GM12878 (cell line): ENCODE measurements around the gene SP100. TPM values are rescaled to one million over a fixed set of nuclear protein-coding genes. Genes with fewer than 3 reads are reported as not detected.

ENCODE experiments used
- BACH1 ChIP-seq: fragments of 450-650 bp; IDR thresholded peaks from 2 replicates; pipeline ENCODE4 v1.6.1; 2017; ENCODE audit warnings: mild to moderate bottlenecking, borderline replicate concordance
- ESRRA ChIP-seq: IDR thresholded peaks from 2 replicates; pipeline ENCODE4 v1.6.1; 2012; ENCODE audit warnings: mild to moderate bottlenecking, low read length, improper control_type of control experiment
- JUNB ChIP-seq: IDR thresholded peaks from 2 replicates; pipeline ENCODE4 v1.6.1; 2016; ENCODE audit warnings: antibody characterized with exemption, mild to moderate bottlenecking
- MAX ChIP-seq: IDR thresholded peaks from 2 replicates; pipeline ENCODE4 v1.6.1; 2012; ENCODE audit warnings: low read depth, low read length, improper control_type of control experiment
- PML ChIP-seq: IDR thresholded peaks from 2 replicates; pipeline ENCODE4 v1.6.1; 2012; ENCODE audit warnings: low read length, inconsistent platforms
- SIX5 ChIP-seq: IDR thresholded peaks from 2 replicates; pipeline ENCODE4 v1.6.1; 2011; ENCODE audit warnings: mild to moderate bottlenecking, low read depth, low read length, moderate library complexity; ENCODE audit not compliant: severe bottlenecking
- YBX1 ChIP-seq: fragments of 450-650 bp; IDR thresholded peaks from 2 replicates; pipeline ENCODE4 v1.6.1; 2016; ENCODE audit warnings: antibody characterized with exemption
- polyA plus RNA-seq, 11 experiments: library from polyadenylated mRNA; depleted of rRNA in 4 of 11; unstranded in 6 of 11; stranded (reverse) in 5 of 11; fragments of >200 nt; fragmentation: Nextera tagmentation in 4 of 11; fragmentation: Illumina TruSeq in 1 of 11; extraction: Ambion mirVana in 4 of 11; extraction: Trizol in 1 of 11; gene quantifications; 1 replicate in 1 of 11; 2 replicates in 10 of 11; pipeline versions ENCODE4 v1.2.1 to v1.2.3, GENCODE V29; 2011 to 2016; ENCODE audit warnings: inconsistent platforms in 2 of 11, missing spikeins in 2 of 11, low read depth in 1 of 11
- total RNA-seq, 4 experiments: library from RNA; depleted of rRNA in 3 of 4; stranded (reverse); fragments of >200 nt in 3 of 4; fragmentation: Illumina TruSeq in 1 of 4; extraction: Trizol in 1 of 4; gene quantifications; 2 replicates each; pipeline versions ENCODE4 v1.2.1 to v1.2.3, GENCODE V29; 2013 to 2021
- TF ChIP-seq, protein P1 (sequence below): fragments of 450-650 bp; IDR thresholded peaks from 2 replicates; pipeline ENCODE4 v1.6.1; 2018; ENCODE audit warnings: borderline replicate concordance, mild to moderate bottlenecking; ENCODE audit not compliant: partially characterized antibody
- TF ChIP-seq, protein P2 (sequence below): IDR thresholded peaks from 2 replicates; pipeline ENCODE4 v1.6.1; 2012; ENCODE audit warnings: mild to moderate bottlenecking, low read depth, low read length
- TF ChIP-seq, protein P3 (sequence below): fragments of 450-650 bp; formaldehyde crosslinking; IDR thresholded peaks from 2 replicates; pipeline ENCODE4 v1.5.0; 2022; ENCODE audit warnings: mild to moderate bottlenecking, missing genetic modification characterization

The SP100 gene
- total and polyA plus RNA-seq, 10 of the 15 experiments (the other 5 are each of a cell fraction or from before 2014, with no cell fraction given): 109 to 239 (median 180) TPM

DNA sequence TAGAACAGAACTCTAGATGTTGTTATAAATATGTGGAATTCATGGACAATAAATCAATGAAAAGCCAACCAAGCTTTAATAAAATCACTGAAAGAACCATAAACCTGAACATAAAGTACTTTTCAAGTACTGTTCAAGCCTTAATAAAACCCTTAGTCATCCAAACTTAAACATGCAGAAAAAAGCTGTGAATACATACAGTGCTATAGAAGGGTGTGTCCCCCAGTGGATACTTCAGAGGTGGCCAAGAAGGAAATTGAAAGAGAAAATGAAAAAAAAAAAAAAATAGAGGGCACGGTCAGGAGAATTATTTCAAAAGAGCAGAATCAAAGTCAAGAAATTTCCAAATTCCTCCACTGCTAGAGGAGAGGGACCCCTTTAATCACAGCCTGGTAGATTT lies 141.1 kb downstream of the SP100 start (continued):
- TF ChIP-seq, protein P1, sequence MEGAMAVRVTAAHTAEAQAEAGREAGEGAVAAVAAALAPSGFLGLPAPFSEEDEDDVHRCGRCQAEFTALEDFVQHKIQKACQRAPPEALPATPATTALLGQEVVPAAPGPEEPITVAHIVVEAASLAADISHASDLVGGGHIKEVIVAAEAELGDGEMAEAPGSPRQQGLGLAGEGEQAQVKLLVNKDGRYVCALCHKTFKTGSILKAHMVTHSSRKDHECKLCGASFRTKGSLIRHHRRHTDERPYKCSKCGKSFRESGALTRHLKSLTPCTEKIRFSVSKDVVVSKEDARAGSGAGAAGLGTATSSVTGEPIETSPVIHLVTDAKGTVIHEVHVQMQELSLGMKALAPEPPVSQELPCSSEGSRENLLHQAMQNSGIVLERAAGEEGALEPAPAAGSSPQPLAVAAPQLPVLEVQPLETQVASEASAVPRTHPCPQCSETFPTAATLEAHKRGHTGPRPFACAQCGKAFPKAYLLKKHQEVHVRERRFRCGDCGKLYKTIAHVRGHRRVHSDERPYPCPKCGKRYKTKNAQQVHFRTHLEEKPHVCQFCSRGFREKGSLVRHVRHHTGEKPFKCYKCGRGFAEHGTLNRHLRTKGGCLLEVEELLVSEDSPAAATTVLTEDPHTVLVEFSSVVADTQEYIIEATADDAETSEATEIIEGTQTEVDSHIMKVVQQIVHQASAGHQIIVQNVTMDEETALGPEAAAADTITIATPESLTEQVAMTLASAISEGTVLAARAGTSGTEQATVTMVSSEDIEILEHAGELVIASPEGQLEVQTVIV: no peak
- TF ChIP-seq ESRRA: no peak
- TF ChIP-seq MAX: no peak
- no peak for TF ChIP-seq JUNB
- TF ChIP-seq, protein P2, sequence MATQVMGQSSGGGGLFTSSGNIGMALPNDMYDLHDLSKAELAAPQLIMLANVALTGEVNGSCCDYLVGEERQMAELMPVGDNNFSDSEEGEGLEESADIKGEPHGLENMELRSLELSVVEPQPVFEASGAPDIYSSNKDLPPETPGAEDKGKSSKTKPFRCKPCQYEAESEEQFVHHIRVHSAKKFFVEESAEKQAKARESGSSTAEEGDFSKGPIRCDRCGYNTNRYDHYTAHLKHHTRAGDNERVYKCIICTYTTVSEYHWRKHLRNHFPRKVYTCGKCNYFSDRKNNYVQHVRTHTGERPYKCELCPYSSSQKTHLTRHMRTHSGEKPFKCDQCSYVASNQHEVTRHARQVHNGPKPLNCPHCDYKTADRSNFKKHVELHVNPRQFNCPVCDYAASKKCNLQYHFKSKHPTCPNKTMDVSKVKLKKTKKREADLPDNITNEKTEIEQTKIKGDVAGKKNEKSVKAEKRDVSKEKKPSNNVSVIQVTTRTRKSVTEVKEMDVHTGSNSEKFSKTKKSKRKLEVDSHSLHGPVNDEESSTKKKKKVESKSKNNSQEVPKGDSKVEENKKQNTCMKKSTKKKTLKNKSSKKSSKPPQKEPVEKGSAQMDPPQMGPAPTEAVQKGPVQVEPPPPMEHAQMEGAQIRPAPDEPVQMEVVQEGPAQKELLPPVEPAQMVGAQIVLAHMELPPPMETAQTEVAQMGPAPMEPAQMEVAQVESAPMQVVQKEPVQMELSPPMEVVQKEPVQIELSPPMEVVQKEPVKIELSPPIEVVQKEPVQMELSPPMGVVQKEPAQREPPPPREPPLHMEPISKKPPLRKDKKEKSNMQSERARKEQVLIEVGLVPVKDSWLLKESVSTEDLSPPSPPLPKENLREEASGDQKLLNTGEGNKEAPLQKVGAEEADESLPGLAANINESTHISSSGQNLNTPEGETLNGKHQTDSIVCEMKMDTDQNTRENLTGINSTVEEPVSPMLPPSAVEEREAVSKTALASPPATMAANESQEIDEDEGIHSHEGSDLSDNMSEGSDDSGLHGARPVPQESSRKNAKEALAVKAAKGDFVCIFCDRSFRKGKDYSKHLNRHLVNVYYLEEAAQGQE: no peak
- TF ChIP-seq PML: no peak
- TF ChIP-seq YBX1: no peak
- TF ChIP-seq, protein P3, sequence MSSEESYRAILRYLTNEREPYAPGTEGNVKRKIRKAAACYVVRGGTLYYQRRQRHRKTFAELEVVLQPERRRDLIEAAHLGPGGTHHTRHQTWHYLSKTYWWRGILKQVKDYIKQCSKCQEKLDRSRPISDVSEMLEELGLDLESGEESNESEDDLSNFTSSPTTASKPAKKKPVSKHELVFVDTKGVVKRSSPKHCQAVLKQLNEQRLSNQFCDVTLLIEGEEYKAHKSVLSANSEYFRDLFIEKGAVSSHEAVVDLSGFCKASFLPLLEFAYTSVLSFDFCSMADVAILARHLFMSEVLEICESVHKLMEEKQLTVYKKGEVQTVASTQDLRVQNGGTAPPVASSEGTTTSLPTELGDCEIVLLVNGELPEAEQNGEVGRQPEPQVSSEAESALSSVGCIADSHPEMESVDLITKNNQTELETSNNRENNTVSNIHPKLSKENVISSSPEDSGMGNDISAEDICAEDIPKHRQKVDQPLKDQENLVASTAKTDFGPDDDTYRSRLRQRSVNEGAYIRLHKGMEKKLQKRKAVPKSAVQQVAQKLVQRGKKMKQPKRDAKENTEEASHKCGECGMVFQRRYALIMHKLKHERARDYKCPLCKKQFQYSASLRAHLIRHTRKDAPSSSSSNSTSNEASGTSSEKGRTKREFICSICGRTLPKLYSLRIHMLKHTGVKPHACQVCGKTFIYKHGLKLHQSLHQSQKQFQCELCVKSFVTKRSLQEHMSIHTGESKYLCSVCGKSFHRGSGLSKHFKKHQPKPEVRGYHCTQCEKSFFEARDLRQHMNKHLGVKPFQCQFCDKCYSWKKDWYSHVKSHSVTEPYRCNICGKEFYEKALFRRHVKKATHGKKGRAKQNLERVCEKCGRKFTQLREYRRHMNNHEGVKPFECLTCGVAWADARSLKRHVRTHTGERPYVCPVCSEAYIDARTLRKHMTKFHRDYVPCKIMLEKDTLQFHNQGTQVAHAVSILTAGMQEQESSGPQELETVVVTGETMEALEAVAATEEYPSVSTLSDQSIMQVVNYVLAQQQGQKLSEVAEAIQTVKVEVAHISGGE (CRISPR knock-in tag): no peak
- TF ChIP-seq BACH1: no peak
- no peak for TF ChIP-seq SIX5
- TF ChIP-seq, all 136 proteins: peak for 0
